Right lung (tissue), 10 donors: ENCODE results near the gene POTEB3. TPM values are rescaled to one million over a fixed set of nuclear protein-coding genes. Genes with fewer than 3 reads are reported as not detected.
"Not testable (repeated sequence)": the region's sequence is repeated elsewhere in the genome, so short reads cannot be mapped to it uniquely, and the experiment has no call there.

Experiments
- DNase-seq, 2 donors: peaks; one replicate each; pipeline ENCODE4 v3.0.0-alpha.2; 2013
- long read RNA-seq, 8 donors: transcript quantifications; one replicate each; lab custom pipeline, GENCODE V29; 2026
- polyA plus RNA-seq, 5 donors: library from polyadenylated mRNA; unstranded; fragments of 120-200 nt; gene quantifications; one replicate each; pipeline versions ENCODE4 v1.2.1 to v1.2.3, GENCODE V29; 2013; ENCODE audit warnings: inconsistent platforms in 1 of 5, low replicate concordance in 1 of 5; ENCODE audit not compliant: insufficient read length in 5 of 5, insufficient read depth in 1 of 5

Gene POTEB3
- polyA plus RNA-seq, result not detected
- long read RNA-seq, donor 1, result 0 reads
- long read RNA-seq, donor 2, result 0 reads
- long read RNA-seq, donor 3, result 0 reads
- long read RNA-seq, donor 4, result 0 reads
- long read RNA-seq, donor 5, result 0 reads
- long read RNA-seq, donor 6, result 0 reads
- long read RNA-seq, donor 7, result 0 reads
- long read RNA-seq, donor 8, result 0 reads

DNA sequence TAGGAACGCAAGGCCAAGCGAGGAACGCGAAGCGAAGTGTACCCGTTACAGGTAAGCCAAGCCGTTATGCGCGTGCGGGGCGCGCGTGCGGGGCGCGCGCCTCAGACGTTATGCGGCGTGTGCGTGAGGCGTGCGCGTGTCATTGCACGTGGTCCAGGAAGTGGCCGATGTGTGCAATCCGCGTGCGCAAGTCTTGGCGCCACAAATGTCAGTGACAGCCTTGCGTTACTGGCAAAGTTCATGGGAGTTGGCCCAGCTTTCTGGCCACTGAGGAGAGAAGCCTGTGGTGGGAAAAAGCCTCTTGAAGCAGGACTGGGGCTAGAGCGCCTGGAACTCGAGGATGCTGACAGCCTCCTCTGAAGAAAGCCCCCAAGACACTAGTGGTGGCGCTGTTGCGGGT lies at the start of gene POTEB3:
Gene POTEB3 (minus strand): TSS at position 101 of the 400 bp plus-strand sequence. CDS start 488 bp downstream, outside the sequence.
- DNase-seq, result not testable (repeated sequence)

DNA sequence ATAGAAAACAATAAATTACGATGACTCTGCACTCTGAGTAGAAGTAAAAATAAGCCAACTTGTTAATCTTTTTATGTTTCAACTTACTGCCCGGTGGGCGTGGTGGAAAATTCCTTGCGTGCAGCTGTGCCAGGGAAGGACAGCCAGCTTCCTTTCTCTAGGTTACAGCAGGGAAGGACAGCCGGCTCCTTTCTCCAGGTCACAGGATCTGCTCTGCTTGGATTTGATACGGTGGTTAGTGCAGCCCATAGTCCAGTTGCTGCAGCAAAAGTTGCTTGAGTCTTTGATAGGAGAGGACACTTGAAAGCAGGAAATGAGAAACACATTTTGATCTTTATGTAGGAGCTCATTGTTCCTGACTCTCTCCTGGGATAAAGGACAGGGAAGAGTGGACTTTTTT lies 13.4 kb upstream of the POTEB3 start:
- not testable (repeated sequence) for DNase-seq

DNA sequence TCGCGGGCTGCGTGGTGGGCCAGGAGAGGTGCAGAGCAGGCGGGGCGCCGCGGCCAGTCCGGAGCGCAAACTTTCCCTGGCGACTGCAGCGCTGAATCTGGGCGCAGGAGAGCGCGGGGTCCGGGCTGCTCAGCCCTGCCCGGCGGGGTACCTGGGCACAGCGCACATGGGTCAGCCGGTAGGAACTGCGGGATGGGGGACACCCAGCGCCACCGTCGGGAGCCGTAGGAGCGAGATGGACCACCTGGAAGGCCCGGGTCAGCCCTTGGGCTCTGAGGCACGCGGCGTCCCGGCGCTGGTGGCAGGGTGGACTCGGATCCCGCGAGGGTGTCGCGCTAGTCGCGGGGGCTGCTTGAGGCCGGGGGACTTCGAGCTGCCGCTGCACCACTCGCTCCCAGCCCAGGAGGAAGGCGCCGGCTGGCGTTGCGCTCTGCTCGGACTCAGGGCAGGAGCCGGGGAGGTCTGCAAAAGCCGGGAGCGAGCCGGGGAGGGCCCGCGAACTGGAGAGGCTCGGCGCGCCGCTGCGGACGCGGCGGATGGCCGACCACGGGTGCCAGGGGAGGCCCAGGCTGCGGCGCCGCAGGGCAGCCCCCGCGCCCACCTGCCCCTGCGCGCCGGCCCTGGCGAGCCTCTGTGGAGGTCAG lies 11.7 kb upstream of the POTEB3 start:
- not testable (repeated sequence) for DNase-seq

DNA sequence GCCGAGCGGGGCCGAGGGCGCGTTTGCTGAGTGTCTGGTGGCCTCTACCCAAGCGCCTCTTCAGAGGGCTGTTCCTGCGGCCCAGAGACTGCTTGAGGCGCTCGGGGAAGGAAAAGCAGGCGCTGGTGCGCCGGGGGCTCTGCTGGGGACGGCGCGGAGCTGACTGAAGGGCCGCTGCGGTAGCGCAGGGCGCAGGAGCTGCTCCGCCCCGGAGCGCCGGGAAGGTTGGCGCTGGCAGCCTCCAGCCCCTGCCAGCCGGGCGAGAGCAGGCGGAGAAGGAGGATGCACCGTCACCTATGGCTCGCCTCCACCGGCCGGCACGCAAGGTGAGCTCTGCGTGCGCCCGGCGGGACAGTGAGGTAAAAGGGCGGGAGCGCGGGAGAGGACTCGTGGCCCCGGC lies 11.2 kb upstream of the POTEB3 start:
- DNase-seq, result not testable (repeated sequence)

DNA sequence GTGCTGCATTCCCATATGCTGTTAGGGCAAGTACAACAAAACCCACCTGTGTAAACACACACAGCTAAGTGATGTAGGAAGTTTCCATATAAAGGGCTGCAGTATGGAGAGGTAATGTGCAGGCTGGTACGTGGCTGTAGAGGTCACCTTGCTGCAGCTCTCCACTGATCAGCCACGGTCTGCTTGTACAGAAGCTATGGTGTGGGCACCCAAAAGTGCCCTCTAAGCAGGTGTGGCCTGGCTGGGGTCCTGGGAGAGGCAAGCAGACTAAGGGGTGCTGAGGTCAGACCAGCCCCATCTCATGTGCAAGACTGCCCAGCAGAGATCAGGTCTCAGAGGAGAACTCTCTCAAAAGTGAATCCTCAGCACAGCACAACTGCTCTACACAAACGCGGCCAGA lies 32.9 kb downstream of the POTEB3 start:
- not testable (repeated sequence) for DNase-seq

DNA sequence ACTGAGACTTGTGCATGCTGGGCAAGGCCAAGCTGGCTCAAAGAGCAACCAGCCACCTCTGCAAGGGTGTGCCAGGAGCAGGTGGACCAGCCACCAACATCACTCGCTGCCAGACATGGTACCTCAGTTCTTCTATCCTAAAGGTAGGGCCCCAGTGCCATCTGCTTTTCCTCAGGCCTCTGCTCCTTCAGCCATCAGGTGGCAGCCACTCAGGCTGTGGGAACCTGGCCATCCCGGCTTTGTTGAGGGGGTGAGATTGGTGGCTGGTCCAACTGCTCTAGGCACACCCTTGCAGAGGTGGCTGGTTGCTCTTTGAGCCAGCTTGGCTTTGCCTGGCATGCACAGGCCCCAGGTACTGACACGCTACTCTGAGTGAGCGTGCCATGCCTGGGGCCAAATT lies 38.8 kb downstream of the POTEB3 start:
- not testable (repeated sequence) for DNase-seq

DNA sequence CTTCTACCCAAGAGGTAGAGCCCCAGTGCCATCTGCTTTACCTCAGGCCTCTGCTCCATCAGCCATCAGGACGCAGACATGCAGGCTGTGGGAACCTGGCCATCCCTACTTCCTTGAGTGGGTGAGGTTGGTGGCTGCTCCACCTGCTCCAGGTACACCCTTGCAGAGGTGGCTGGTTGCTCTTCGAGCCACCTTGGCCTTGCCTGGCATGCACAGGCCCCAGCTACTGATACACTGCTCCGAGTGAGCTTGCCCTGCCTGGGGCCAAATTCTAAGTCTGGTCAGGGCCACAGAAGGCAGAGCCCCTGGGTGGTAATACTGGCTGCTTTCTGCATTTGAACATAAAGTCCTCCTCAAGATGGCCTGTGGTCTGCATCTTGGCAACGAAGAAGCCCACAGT lies 41.2 kb downstream of the POTEB3 start:
- not testable (repeated sequence) for DNase-seq

DNA sequence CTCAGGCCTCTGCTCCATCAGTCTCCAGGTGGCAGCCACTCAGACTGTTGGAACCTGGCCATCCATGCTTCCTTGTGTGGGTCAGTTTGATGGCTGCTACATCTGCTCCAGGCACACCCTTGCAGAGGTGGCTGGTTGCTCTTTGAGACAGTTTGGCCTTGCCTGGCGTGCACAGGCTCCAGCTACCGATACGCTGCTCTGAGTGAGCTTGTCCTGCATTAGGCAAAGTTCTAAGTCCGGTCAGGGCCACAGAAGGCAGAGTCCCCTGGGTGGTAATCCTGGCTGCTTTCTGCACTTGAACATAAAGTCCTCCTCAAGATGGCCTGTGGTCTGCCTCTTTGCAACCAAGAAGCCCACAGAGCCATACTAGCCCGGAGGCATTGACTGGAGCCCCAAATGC lies 41.8 kb downstream of the POTEB3 start:
- DNase-seq, result not testable (repeated sequence)

DNA sequence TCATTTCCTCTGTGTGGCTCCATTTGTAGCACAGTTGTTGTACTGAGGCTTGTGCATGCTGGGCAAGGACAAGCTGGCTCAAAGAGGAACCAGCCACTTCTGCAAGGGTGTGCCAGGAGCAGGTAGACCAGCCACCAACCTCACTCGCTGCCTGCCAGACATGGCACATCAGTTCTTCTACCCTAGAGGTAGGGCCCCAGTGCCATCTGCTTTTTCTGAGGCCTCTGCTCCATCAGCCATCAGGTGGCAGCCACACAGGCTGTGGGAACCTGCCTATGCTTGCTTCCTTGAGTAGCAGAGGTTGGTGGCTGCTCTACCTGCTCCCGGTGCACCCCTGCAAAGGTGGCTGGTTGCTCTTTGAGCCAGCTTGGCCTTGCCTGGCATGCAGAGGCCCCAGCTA lies 42.6 kb downstream of the POTEB3 start:
- not testable (repeated sequence) for DNase-seq

DNA sequence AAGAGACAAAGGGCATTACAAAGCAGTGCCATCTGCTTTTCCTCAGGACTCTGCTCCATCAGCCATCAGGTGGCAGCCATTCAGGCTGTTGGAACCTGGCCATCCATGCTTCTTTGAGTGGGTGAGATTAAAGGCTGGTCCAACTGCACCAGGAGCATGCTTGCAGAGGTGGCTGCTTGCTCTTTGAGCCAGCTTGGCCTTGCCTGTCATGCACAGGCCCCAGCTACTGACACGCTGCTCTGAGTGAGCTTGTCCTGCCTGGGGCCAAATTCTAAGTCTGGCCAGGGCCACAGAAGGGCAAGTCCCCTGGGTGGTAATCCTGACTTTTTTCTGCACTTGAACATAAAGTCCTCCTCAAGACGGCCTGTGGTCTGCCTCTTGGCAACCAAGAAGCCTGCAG lies 43.1 kb downstream of the POTEB3 start:
- DNase-seq, result not testable (repeated sequence)

DNA sequence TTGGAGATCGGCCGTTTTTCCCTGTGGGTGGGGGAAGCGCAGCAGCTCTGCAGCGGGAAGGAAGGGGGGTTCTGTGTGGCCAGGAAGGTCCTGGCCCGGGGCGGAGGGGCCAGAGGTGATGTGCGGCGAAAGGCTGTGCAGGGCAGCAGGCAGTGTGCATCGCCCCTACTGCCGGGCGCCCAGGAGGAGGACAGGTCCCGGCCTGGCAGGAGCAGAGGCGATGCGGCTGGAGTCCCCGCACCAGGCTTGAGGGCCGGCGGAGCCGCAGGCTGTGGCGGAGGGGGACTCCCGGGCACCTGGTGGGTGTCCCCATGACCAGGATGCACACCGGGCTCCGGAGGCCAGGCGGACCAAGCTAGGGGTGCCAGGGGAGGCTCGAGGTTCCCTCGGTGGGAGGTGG lies 54.3 kb downstream of the POTEB3 start:
- DNase-seq, result not testable (repeated sequence)

DNA sequence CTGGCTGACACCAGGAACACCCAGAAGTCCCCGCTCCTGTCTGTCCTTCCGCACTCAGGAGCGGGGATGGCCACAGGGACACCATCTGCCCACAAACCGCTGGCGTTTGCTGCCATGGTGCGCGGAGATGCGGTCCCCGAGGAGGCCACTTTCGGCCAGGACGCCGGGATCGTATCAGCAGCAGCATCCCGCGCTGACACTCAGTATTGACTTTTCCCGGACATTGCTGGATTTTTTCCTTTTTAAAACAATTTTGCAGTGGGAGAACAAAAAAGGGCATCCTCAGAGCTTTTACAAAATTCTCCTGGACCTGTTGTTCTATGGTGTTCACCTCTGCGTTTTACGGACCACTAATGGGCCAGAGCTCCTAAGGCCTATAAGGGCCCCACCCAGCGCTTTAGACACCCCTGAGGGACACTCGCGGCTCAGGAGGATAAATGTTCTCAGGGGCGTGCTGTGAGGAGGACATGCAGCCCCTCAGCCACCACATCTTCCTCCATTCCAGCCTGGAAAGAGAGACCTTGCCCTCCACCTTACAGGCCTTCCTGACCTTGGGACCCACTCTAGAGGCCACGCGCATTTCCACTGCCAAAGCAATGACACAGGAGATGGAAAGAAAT lies 56.3 kb downstream of the POTEB3 start:
- DNase-seq, result not testable (repeated sequence)

DNA sequence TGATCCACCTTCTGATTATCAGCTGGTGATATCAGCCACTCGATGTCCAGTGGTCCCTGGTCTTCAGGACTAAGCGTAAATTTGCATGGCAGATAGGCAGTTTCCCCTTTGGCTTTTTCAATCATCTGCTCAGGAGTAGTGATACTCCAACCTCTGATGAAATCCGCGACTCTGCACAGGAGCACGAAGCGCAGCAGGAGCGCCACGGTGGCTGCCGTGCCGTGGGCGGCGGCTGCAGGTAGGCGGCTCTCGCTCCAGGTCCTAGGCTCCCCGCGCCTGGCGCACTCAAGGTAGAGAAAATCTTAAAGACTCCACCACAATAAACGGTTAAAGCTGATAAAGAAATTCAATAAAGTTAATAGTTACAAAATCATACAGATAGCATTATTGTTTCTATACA lies 66.6 kb downstream of the POTEB3 start:
- not testable (repeated sequence) for DNase-seq

DNA sequence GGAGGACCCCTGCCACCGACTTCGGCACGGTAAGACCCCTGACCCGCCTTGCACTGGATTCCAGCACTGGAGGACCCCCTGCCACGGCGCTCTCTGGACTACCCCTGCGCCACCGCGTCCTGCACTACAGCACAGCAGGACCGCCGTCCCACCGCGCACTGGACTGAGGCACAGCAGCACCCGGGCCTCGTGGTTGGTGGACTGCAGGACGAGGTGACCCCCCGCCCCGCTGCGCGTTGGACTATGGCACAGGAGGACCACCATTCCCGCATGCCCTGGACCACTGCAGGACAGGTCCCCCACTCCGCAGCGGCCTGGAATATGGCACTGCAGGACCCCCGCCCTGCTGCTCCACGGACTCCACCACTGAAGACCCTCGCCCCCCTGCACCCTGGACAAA lies 71.1 kb downstream of the POTEB3 start:
- DNase-seq, result not testable (repeated sequence)

DNA sequence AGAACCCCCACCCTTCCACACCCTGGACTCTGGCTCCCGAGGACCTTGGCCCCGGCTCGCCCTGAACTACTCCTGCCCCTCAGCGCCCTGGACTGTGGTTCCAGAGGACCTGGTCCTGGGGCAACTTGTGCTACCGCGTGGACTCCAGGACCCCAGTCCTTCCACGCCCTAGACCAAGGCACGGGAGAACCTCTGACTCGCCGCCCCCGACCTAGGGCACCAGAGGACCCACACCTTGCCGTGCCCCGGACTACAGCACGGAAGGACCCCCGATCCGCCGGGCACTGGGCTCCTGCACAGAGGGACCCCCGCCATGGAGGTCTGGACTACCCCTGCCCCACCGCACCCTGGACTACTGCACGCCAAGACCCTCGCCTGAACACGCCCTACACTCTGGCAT lies 71.7 kb downstream of the POTEB3 start:
- DNase-seq, result not testable (repeated sequence)
